Pericardium fibroblast (primary cell): ENCODE measurements around the gene C16orf87. TPM values are rescaled to one million over a fixed set of nuclear protein-coding genes. Genes with fewer than 3 reads are reported as not detected.

Experiments
- total RNA-seq: library from RNA; depleted of rRNA; stranded (reverse); fragments of >200 nt; gene quantifications from 2 replicates; pipeline ENCODE4 v1.2.3, GENCODE V29; 2015

The C16orf87 gene
- total RNA-seq, result 7.7 and 8.4 TPM in 2 replicates

GRCh38 chr16:46830902-46831647 lies at the start of gene C16orf87:
Gene C16orf87, minus strand, starts transcription at chr16:46831180. Its CDS starts 31 bp downstream, at chr16:46831149.

GRCh38 chr16:46747777-46748651 lies 83.0 kb downstream of the C16orf87 start, which contains the start of gene MYLK3:
Gene MYLK3, minus strand, starts transcription at chr16:46748344. Its CDS starts 151 bp downstream, at chr16:46748193.

Other genes with a start within 250 kb of the C16orf87 start
- 0.82 and 1.8 TPM in 2 replicates for gene SHCBP1, start 209.8 kb downstream of the C16orf87 start, total RNA-seq
- gene VPS35, start 142.0 kb downstream of the C16orf87 start, total RNA-seq, result 63.0 and 86.5 TPM in 2 replicates
- 1.4 and 3.3 TPM in 2 replicates for gene ORC6, start 141.5 kb downstream of the C16orf87 start, total RNA-seq
- 0.17 and 3.6 TPM in 2 replicates for gene MYLK3, start 82.8 kb downstream of the C16orf87 start, total RNA-seq
- 11.4 and 21.0 TPM in 2 replicates for gene GPT2, start 53.2 kb upstream of the C16orf87 start, total RNA-seq
- 43.6 and 45.1 TPM in 2 replicates for gene DNAJA2, start 142.5 kb upstream of the C16orf87 start, total RNA-seq